Thyroid gland (tissue), 4 donors: ENCODE measurements around the gene MAD2L2. TPM values are rescaled to one million over a fixed set of nuclear protein-coding genes. Genes with fewer than 3 reads are reported as not detected.
A peak's percentile ranks its signal among the peaks of the same experiment; 100 is the strongest.

Experiments
- DNase-seq, 2 donors: peaks; one replicate each; pipeline ENCODE4 v3.0.0-alpha.2; 2019
- H3K27ac ChIP-seq, 3 donors: fragments of 200-600 bp; sonication (generic); 1 replicate in 2 of 3; 2 replicates in 1 of 3; pipeline ENCODE4 v1.5.1; 2016 to 2019; ENCODE audit warnings: mild to moderate bottlenecking in 1 of 3, moderate library complexity in 1 of 3
- H3K27me3 ChIP-seq: fragments of 200-600 bp; sonication (generic); one replicate; pipeline ENCODE4 v1.5.1; 2019
- H3K36me3 ChIP-seq, 2 donors: fragments of 200-600 bp; sonication (generic); one replicate each; pipeline ENCODE4 v1.5.1; 2016 to 2019
- H3K4me1 ChIP-seq, 2 donors: fragments of 200-600 bp; sonication (generic); one replicate each; pipeline ENCODE4 v1.5.1; 2017 to 2019
- H3K4me3 ChIP-seq, 3 donors: fragments of 200-600 bp; sonication (generic); replicated peaks in 1 of 3; 1 replicate in 2 of 3; 2 replicates in 1 of 3; pipeline ENCODE4 v1.5.1; 2016; ENCODE audit warnings: mild to moderate bottlenecking in 1 of 3
- H3K9me3 ChIP-seq: fragments of 200-600 bp; sonication (generic); one replicate; pipeline ENCODE4 v1.5.1; 2017
- CTCF ChIP-seq, 6 experiments: fragments of 200-600 bp in 3 of 6; fragments of 450-650 bp in 3 of 6; sonication (generic) in 3 of 6; IDR thresholded peaks; one replicate each; pipeline ENCODE4 v1.5.1; 2016 to 2019; ENCODE audit warnings: antibody characterized with exemption in 6 of 6, mild to moderate bottlenecking in 2 of 6, inconsistent platforms in 1 of 6, moderate library complexity in 1 of 6
- POLR2A ChIP-seq, 2 donors: fragments of 450-650 bp; IDR thresholded peaks; one replicate each; pipeline ENCODE4 v1.6.1; 2017; ENCODE audit warnings: antibody characterized with exemption in 2 of 2, mild to moderate bottlenecking in 2 of 2, moderate library complexity in 1 of 2
- WGBS, 2 donors: methylation state at CpG; one replicate each; pipeline ENCODE4 v1.1.5; 2017; 5-methylcytosine and 5-hydroxymethylcytosine counted together
- intact Hi-C: fragments of 100-400 bp; cut with DNase I; formaldehyde crosslinking; loops from one replicate; pipeline ENCODE4 v1.15.1; 2023
- total RNA-seq, 4 donors: library from RNA; depleted of rRNA; stranded (reverse); fragments of >200 nt; gene quantifications; one replicate each; pipeline ENCODE4 v1.2.3, GENCODE V29; 2016

MAD2L2 gene
- 10 to 100 TPM; 12.0 to 43.9 (median 21.5) TPM for total RNA-seq

GRCh38 chr1:11681071-11681771 lies at the start of gene MAD2L2:
Gene MAD2L2, minus strand, starts transcription at chr1:11681148. Its CDS starts 547 bp downstream, at chr1:11680601.
- peak within 1 kb of the TSS; percentile 44 to 74 (median 68) for H3K27ac ChIP-seq
- no peaks in the 10 kb centered on the region for H3K36me3 ChIP-seq
- 1% methylated on average over 18 to 29 of the region's 71 CpGs for WGBS, 2 donors
- DNase-seq = peak; percentile 82
- peaks cover 7 to 10% of the 10 kb centered on the region in 2 donors for H3K4me1 ChIP-seq
- TF ChIP-seq CTCF (IDR thresholded peaks at IDR 0.05) (no peak), POLR2A (IDR thresholded peaks at IDR 0.05) (peak in 1 of 2 donors; percentile 48)
- no peaks in the 10 kb centered on the region for H3K27me3 ChIP-seq
- intact Hi-C loops = no loop called here
- H3K9me3 ChIP-seq = no peaks in the 10 kb centered on the region
- peak within 1 kb of the TSS; percentile 62 to 83 (median 79) for H3K4me3 ChIP-seq

GRCh38 chr1:11730429-11730891 lies 49.5 kb upstream of the MAD2L2 start:
- Histone ChIP-seq H3K9me3 (no peaks in the 10 kb centered on the region), H3K4me3 (no peak overlapping the region), H3K4me1 (peaks cover 0 to 21% of the 10 kb centered on the region in 2 donors), H3K36me3 (no peaks in the 10 kb centered on the region), H3K27me3 (no peaks in the 10 kb centered on the region), H3K27ac (peak overlapping the region; percentile 24 to 46 (median 44))
- WGBS, 2 donors = 45 to 52% methylated on average over 5 of the region's 5 CpGs
- intact Hi-C loops = no loop called here
- no peak for TF ChIP-seq POLR2A (IDR thresholded peaks at IDR 0.05)
- TF ChIP-seq CTCF (IDR thresholded peaks at IDR 0.05) = no peak
- DNase-seq = no peak

- Histone ChIP-seq H3K4me3 (no peak overlapping the region), H3K36me3 (no peaks in the 10 kb centered on the region), H3K27me3 (no peaks in the 10 kb centered on the region), H3K4me1 (peaks cover 0 to 19% of the 10 kb centered on the region in 2 donors), H3K27ac (peak overlapping the region in 1 of 3 donors; percentile 17), H3K9me3 (no peaks in the 10 kb centered on the region)
- TF ChIP-seq CTCF (IDR thresholded peaks at IDR 0.05) (no peak), POLR2A (IDR thresholded peaks at IDR 0.05) (no peak)
- peak in 1 of 2 donors; percentile 16 for DNase-seq
- WGBS, 2 donors = 62 to 70% methylated on average over 21 to 26 of the region's 26 CpGs
- intact Hi-C loops = no loop called here
Observed at GRCh38 chr1:11729498-11730428, 48.8 kb upstream of the MAD2L2 start.

GRCh38 chr1:11729155-11729497 lies 48.2 kb upstream of the MAD2L2 start:
- no peak for TF ChIP-seq CTCF (IDR thresholded peaks at IDR 0.05)
- no peak for TF ChIP-seq POLR2A (IDR thresholded peaks at IDR 0.05)
- no peaks in the 10 kb centered on the region for H3K36me3 ChIP-seq
- no peak overlapping the region for H3K4me3 ChIP-seq
- intact Hi-C loops = no loop called here
- no peaks in the 10 kb centered on the region for H3K9me3 ChIP-seq
- no peak overlapping the region for H3K27ac ChIP-seq
- H3K4me1 ChIP-seq = peaks cover 0 to 19% of the 10 kb centered on the region in 2 donors
- no peak for DNase-seq
- WGBS, 2 donors = 93 to 94% methylated on average over 10 to 11 of the region's 11 CpGs
- no peaks in the 10 kb centered on the region for H3K27me3 ChIP-seq
